MM.1S (cell line): Measurements from ENCODE around the gene TCN1.
"Not testable (repeated sequence)": the region's sequence is repeated elsewhere in the genome, so short reads cannot be mapped to it uniquely, and the experiment has no call there.

Experiments used
- DNase-seq: peaks from one replicate; pipeline ENCODE4 v3.0.0-alpha.2; 2015
- H2AFZ ChIP-seq: fragments of 300-600 bp; sonication (generic); 2 replicates; pipeline ENCODE4 v1.6.0; 2016; ENCODE audit warnings: antibody characterized with exemption, low read length
- H3F3A ChIP-seq: fragments of 300-600 bp; sonication (generic); 2 replicates; pipeline ENCODE4 v1.6.1; 2016; ENCODE audit warnings: mild to moderate bottlenecking, antibody characterized with exemption, low read length, moderate library complexity, mixed read lengths; ENCODE audit not compliant: insufficient read depth
- H3K27ac ChIP-seq: fragments of 300-600 bp; sonication (generic); 2 replicates; pipeline ENCODE4 v1.5.1; 2016; ENCODE audit warnings: mild to moderate bottlenecking, low read length
- H3K27me3 ChIP-seq: fragments of 300-600 bp; sonication (generic); replicated peaks from 2 replicates; pipeline ENCODE4 v1.6.0; 2016; ENCODE audit warnings: low read length; ENCODE audit not compliant: insufficient read depth
- H3K36me3 ChIP-seq: fragments of 300-600 bp; sonication (generic); replicated peaks from 2 replicates; pipeline ENCODE4 v1.6.1; 2016; ENCODE audit warnings: mild to moderate bottlenecking, low read length, mixed read lengths; ENCODE audit not compliant: insufficient read depth
- H3K4me1 ChIP-seq: fragments of 300-600 bp; sonication (generic); 2 replicates; pipeline ENCODE4 v1.6.1; 2016; ENCODE audit warnings: low read length, mixed read lengths
- H3K4me2 ChIP-seq: fragments of 300-600 bp; sonication (generic); 2 replicates; pipeline ENCODE4 v1.6.0; 2016; ENCODE audit warnings: low read depth, low read length
- H3K4me3 ChIP-seq: fragments of 300-600 bp; sonication (generic); 2 replicates; pipeline ENCODE4 v1.5.1; 2016; ENCODE audit warnings: low read length, mixed read lengths
- H3K79me2 ChIP-seq: fragments of 300-600 bp; sonication (generic); 2 replicates; pipeline ENCODE4 v1.6.1; 2016; ENCODE audit warnings: mixed run types, low read length, mixed read lengths
- H3K9ac ChIP-seq: fragments of 300-600 bp; sonication (generic); 2 replicates; pipeline ENCODE4 v1.6.1; 2016; ENCODE audit warnings: low read length, mixed read lengths
- H3K9me2 ChIP-seq: fragments of 300-600 bp; sonication (generic); replicated peaks from 2 replicates; pipeline ENCODE4 v1.6.1; 2016; ENCODE audit warnings: mild to moderate bottlenecking, low read length, mixed read lengths; ENCODE audit not compliant: insufficient read depth
- H3K9me3 ChIP-seq: fragments of 300-600 bp; sonication (generic); replicated peaks from 2 replicates; pipeline ENCODE4 v1.6.1; 2016; ENCODE audit warnings: mild to moderate bottlenecking, low read length, mixed read lengths; ENCODE audit not compliant: insufficient read depth
- H4K20me1 ChIP-seq: fragments of 300-600 bp; sonication (generic); 2 replicates; pipeline ENCODE4 v1.6.1; 2016; ENCODE audit warnings: mild to moderate bottlenecking, low read length, moderate library complexity, mixed read lengths; ENCODE audit not compliant: insufficient read depth
- CTCF ChIP-seq: fragments of 300-600 bp; sonication (generic); IDR thresholded peaks from 2 replicates; pipeline ENCODE4 v1.5.1; 2016; ENCODE audit warnings: antibody characterized with exemption, low read length, mixed read lengths
- EZH2 ChIP-seq: fragments of 300-600 bp; sonication (generic); optimal IDR thresholded peaks from 2 replicates; pipeline ENCODE3; 2017; ENCODE audit warnings: low read depth, mild to moderate bottlenecking, antibody characterized with exemption, low read length, mixed read lengths
- EZH2phosphoT487 ChIP-seq: fragments of 300-600 bp; sonication (generic); IDR thresholded peaks from 2 replicates; pipeline ENCODE4 v1.6.1; 2018; ENCODE audit warnings: antibody characterized with exemption, low read length

The TCN1 gene

GRCh38 chr11:59849129-59849528 lies 17.2 kb downstream of the TCN1 start:
- Histone ChIP-seq H3K27ac (no peak overlapping the region), H3K4me2 (no peak overlapping the region), H3K4me3 (no peak overlapping the region), H4K20me1 (no peaks in the 10 kb centered on the region), H3F3A (no peaks in the 10 kb centered on the region), H3K4me1 (no peaks in the 10 kb centered on the region), H3K9me2 (no peaks in the 10 kb centered on the region), H3K36me3 (no peaks in the 10 kb centered on the region), H3K27me3 (no peaks in the 10 kb centered on the region), H3K9ac (no peak overlapping the region), H2AFZ (no peak overlapping the region), H3K79me2 (no peaks in the 10 kb centered on the region), H3K9me3 (no peaks in the 10 kb centered on the region)
- no peak for DNase-seq
- TF ChIP-seq EZH2 (no peak), EZH2phosphoT487 (no peak)

- not testable (repeated sequence) for H3K4me3 ChIP-seq, H3K27ac ChIP-seq, H3K79me2 ChIP-seq, H3K4me2 ChIP-seq, H3K9me2 ChIP-seq, H3K9ac ChIP-seq, DNase-seq, H3K36me3 ChIP-seq, H3K27me3 ChIP-seq, H2AFZ ChIP-seq, H3F3A ChIP-seq, H3K4me1 ChIP-seq, H3K9me3 ChIP-seq, H4K20me1 ChIP-seq
These were observed 17.8 kb downstream of the TCN1 start for GRCh38 chr11:59848439-59848838.

GRCh38 chr11:59847626-59848025 lies 18.7 kb downstream of the TCN1 start:
- no peak overlapping the region for H3K4me3 ChIP-seq
- no peaks in the 10 kb centered on the region for H4K20me1 ChIP-seq
- H3K9me2 ChIP-seq, result no peaks in the 10 kb centered on the region
- H3K36me3 ChIP-seq, result no peaks in the 10 kb centered on the region
- H3K4me1 ChIP-seq, result no peaks in the 10 kb centered on the region
- no peak for TF ChIP-seq CTCF
- no peak for TF ChIP-seq EZH2phosphoT487
- no peak for TF ChIP-seq EZH2
- H2AFZ ChIP-seq, result no peak overlapping the region
- no peak overlapping the region for H3K27ac ChIP-seq
- no peak overlapping the region for H3K9ac ChIP-seq
- no peaks in the 10 kb centered on the region for H3F3A ChIP-seq
- no peak for DNase-seq
- H3K4me2 ChIP-seq, result no peak overlapping the region
- H3K9me3 ChIP-seq, result no peaks in the 10 kb centered on the region
- H3K79me2 ChIP-seq, result no peaks in the 10 kb centered on the region
- no peaks in the 10 kb centered on the region for H3K27me3 ChIP-seq

GRCh38 chr11:59846556-59846955 lies 19.7 kb downstream of the TCN1 start:
- TF ChIP-seq CTCF (no peak), EZH2phosphoT487 (no peak), EZH2 (no peak)
- Histone ChIP-seq H3F3A (no peaks in the 10 kb centered on the region; the same call in 1 of the 2 replicates), H3K4me2 (no peak overlapping the region), H3K4me3 (no peak overlapping the region), H3K9me2 (no peaks in the 10 kb centered on the region), H3K36me3 (no peaks in the 10 kb centered on the region), H3K9ac (no peak overlapping the region), H3K9me3 (no peaks in the 10 kb centered on the region), H2AFZ (no peak overlapping the region), H3K27ac (no peak overlapping the region), H4K20me1 (no peaks in the 10 kb centered on the region), H3K79me2 (no peaks in the 10 kb centered on the region), H3K4me1 (peaks cover 8% of the 10 kb centered on the region), H3K27me3 (no peaks in the 10 kb centered on the region)
- no peak for DNase-seq
